GM23338 (cell line): ENCODE measurements around the gene KIF1A. TPM values are rescaled to one million over a fixed set of nuclear protein-coding genes. Genes with fewer than 3 reads are reported as not detected.
A peak's percentile ranks its signal among the peaks of the same experiment; 100 is the strongest.

Source experiments
- ATAC-seq: fragments of 200-7000 bp; cut with Tn5 transposase; 3 replicates; pipeline ENCODE4 v1.9.1; 2020
- DNase-seq: peaks from one replicate; pipeline ENCODE4 v3.0.0-alpha.2; 2015; ENCODE audit warnings: low spot score
- H2AFZ ChIP-seq: fragments of 200-600 bp; sonication (generic); 2 replicates; pipeline ENCODE4 v1.8.0; 2016; ENCODE audit warnings: antibody characterized with exemption, mild to moderate bottlenecking, moderate library complexity
- H3F3A ChIP-seq: fragments of 200-600 bp; sonication (generic); replicated peaks from 2 replicates; pipeline ENCODE4 v1.8.0; 2017; ENCODE audit warnings: antibody characterized with exemption, mixed run types, low read depth
- H3K27ac ChIP-seq: fragments of 200-600 bp; sonication (generic); 2 replicates; pipeline ENCODE4 v1.6.1; 2016; ENCODE audit warnings: low read depth
- H3K27me3 ChIP-seq: fragments of 200-600 bp; sonication (generic); 2 replicates; pipeline ENCODE4 v1.8.0; 2016; ENCODE audit warnings: mild to moderate bottlenecking, mixed run types, moderate library complexity; ENCODE audit not compliant: insufficient read depth
- H3K36me3 ChIP-seq: fragments of 200-600 bp; sonication (generic); 2 replicates; pipeline ENCODE4 v1.8.0; 2016; ENCODE audit warnings: mild to moderate bottlenecking; ENCODE audit not compliant: insufficient read depth
- H3K4me1 ChIP-seq: fragments of 200-600 bp; sonication (generic); 2 replicates; pipeline ENCODE4 v1.8.0; 2016; ENCODE audit warnings: mild to moderate bottlenecking, moderate library complexity; ENCODE audit not compliant: insufficient read depth
- H3K4me2 ChIP-seq: fragments of 200-600 bp; sonication (generic); 2 replicates; pipeline ENCODE4 v1.7.1; 2017; ENCODE audit warnings: mixed run types
- H3K4me3 ChIP-seq: fragments of 200-600 bp; sonication (generic); 2 replicates; pipeline ENCODE4 v1.6.1; 2016; ENCODE audit warnings: mixed run types
- H3K79me2 ChIP-seq: fragments of 200-600 bp; sonication (generic); replicated peaks from 2 replicates; pipeline ENCODE4 v1.8.0; 2017; ENCODE audit warnings: mild to moderate bottlenecking; ENCODE audit not compliant: insufficient read depth
- H3K9me2 ChIP-seq: fragments of 200-600 bp; sonication (generic); 2 replicates; pipeline ENCODE4 v1.8.0; 2017; ENCODE audit not compliant: insufficient read depth
- H4K20me1 ChIP-seq: fragments of 200-600 bp; sonication (generic); replicated peaks from 2 replicates; pipeline ENCODE4 v1.8.0; 2017; ENCODE audit warnings: mild to moderate bottlenecking; ENCODE audit not compliant: insufficient read depth
- H3K27ac Mint-ChIP-seq: 2 replicates; pipeline ENCODE4 v1.8.0; 2020; ENCODE audit warnings: inconsistent platforms, mild to moderate bottlenecking, moderate library complexity, mixed read lengths
- H3K27me3 Mint-ChIP-seq: 3 replicates; pipeline ENCODE4 v1.8.0; 2022; ENCODE audit warnings: low read depth, mild to moderate bottlenecking, moderate library complexity, mixed read lengths, inconsistent platforms; ENCODE audit not compliant: insufficient read depth, poor library complexity
- H3K36me3 Mint-ChIP-seq: 3 replicates; pipeline ENCODE4 v1.8.0; 2021; ENCODE audit warnings: low read depth, mild to moderate bottlenecking, inconsistent platforms, moderate library complexity, mixed read lengths
- H3K4me1 Mint-ChIP-seq: 3 replicates; pipeline ENCODE4 v1.8.0; 2020; ENCODE audit warnings: mild to moderate bottlenecking, inconsistent platforms, mixed read lengths
- H3K4me3 Mint-ChIP-seq: 3 replicates; pipeline ENCODE4 v1.8.0; 2021; ENCODE audit warnings: moderate library complexity, mild to moderate bottlenecking, inconsistent platforms, mixed read lengths
- H3K9me3 Mint-ChIP-seq: 3 replicates; pipeline ENCODE4 v1.8.0; 2020; ENCODE audit warnings: moderate library complexity, mild to moderate bottlenecking, inconsistent platforms, mixed read lengths
- JUNB ChIP-seq: IDR thresholded peaks from one replicate; pipeline ENCODE4 v1.6.1; 2016; ENCODE audit warnings: antibody characterized with exemption; ENCODE audit not compliant: unreplicated experiment
- NANOG ChIP-seq: IDR thresholded peaks from 2 replicates; pipeline ENCODE4 v1.6.1; 2016; ENCODE audit warnings: antibody characterized with exemption, borderline replicate concordance
- POLR2AphosphoS5 ChIP-seq: IDR thresholded peaks from 2 replicates; pipeline ENCODE4 v1.6.1; 2016; ENCODE audit warnings: antibody characterized with exemption, low read depth
- REST ChIP-seq: IDR thresholded peaks from one replicate; pipeline ENCODE4 v1.6.1; 2018; ENCODE audit warnings: antibody characterized with exemption; ENCODE audit not compliant: unreplicated experiment
- ZNF331 ChIP-seq: fragments of 250-450 bp; sonication (Bioruptor Pico); IDR thresholded peaks from 2 replicates; pipeline ENCODE4 v1.5.0; 2020; ENCODE audit warnings: low read depth, mild to moderate bottlenecking, moderate library complexity
- ZNF462 ChIP-seq: fragments of 250-450 bp; sonication (Bioruptor Pico); IDR thresholded peaks from 2 replicates; pipeline ENCODE4 v1.5.0; 2020; ENCODE audit warnings: mild to moderate bottlenecking, moderate library complexity
- polyA plus RNA-seq: library from polyadenylated mRNA; unstranded; fragments of >200 nt; fragmentation: Nextera tagmentation; extraction: Ambion mirVana; gene quantifications from 2 replicates; pipeline ENCODE4 v1.2.1, GENCODE V29; 2016
- total RNA-seq: library from RNA; depleted of rRNA; stranded (reverse); fragments of >200 nt; shearing (Covaris generic); gene quantifications from 2 replicates; pipeline ENCODE4 v1.2.3, GENCODE V29; 2014
- TF ChIP-seq, protein P1 (sequence below), 2 experiments: fragments of 200-600 bp in 1 of 2; sonication (generic) in 1 of 2; conservative IDR thresholded peaks; 2 replicates each; pipeline versions ENCODE4 v1.5.1 to v1.6.1; 2016 to 2017; ENCODE audit warnings: antibody characterized with exemption in 2 of 2, low read depth in 2 of 2, mild to moderate bottlenecking in 2 of 2, moderate library complexity in 1 of 2

KIF1A gene
- total and polyA plus RNA-seq, 2 experiments from 2014 or later = 169 to 214 TPM

GRCh38 chr2:240757086-240757614 is 62.9 kb downstream of the KIF1A start:
- Mint-ChIP-seq H3K27me3 (peaks cover 15% of the 10 kb centered on the region), H3K27ac (peak overlapping the region; percentile 67; the same call in 1 of the 2 replicates), H3K36me3 (peaks cover 81% of the 10 kb centered on the region), H3K4me3 (no peak overlapping the region), H3K4me1 (no peaks in the 10 kb centered on the region), H3K9me3 (no peaks in the 10 kb centered on the region)
- Histone ChIP-seq H3F3A (no peaks in the 10 kb centered on the region), H3K4me3 (no peak overlapping the region), H3K4me2 (no peak overlapping the region), H3K36me3 (peaks cover 11% of the 10 kb centered on the region; the same call in 1 of the 2 replicates), H3K27ac (no peak overlapping the region), H4K20me1 (peaks cover 6% of the 10 kb centered on the region; the same call in 1 of the 2 replicates), H3K9me2 (no peaks in the 10 kb centered on the region), H3K27me3 (no peaks in the 10 kb centered on the region), H3K79me2 (no peaks in the 10 kb centered on the region), H3K4me1 (no peaks in the 10 kb centered on the region), H2AFZ (no peak overlapping the region)
- no peak for TF ChIP-seq NANOG
- TF ChIP-seq REST = no peak
- no peak for TF ChIP-seq POLR2AphosphoS5
- TF ChIP-seq, protein P1, sequence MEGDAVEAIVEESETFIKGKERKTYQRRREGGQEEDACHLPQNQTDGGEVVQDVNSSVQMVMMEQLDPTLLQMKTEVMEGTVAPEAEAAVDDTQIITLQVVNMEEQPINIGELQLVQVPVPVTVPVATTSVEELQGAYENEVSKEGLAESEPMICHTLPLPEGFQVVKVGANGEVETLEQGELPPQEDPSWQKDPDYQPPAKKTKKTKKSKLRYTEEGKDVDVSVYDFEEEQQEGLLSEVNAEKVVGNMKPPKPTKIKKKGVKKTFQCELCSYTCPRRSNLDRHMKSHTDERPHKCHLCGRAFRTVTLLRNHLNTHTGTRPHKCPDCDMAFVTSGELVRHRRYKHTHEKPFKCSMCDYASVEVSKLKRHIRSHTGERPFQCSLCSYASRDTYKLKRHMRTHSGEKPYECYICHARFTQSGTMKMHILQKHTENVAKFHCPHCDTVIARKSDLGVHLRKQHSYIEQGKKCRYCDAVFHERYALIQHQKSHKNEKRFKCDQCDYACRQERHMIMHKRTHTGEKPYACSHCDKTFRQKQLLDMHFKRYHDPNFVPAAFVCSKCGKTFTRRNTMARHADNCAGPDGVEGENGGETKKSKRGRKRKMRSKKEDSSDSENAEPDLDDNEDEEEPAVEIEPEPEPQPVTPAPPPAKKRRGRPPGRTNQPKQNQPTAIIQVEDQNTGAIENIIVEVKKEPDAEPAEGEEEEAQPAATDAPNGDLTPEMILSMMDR (conservative IDR thresholded peaks at IDR 0.05; ENCODE audit: low read depth in 2 of 2) = no peak
- TF ChIP-seq ZNF462 = no peak
- TF ChIP-seq ZNF331 (CRISPR knock-in tag) = no peak
- TF ChIP-seq JUNB = no peak
- DNase-seq = no peak
- ATAC-seq = no peak
